WTC11 (cell line): Measurements from ENCODE around the gene TNNI2. TPM values are rescaled to one million over a fixed set of nuclear protein-coding genes. Genes with fewer than 3 reads are reported as not detected.
"Not testable (repeated sequence)": the region's sequence is repeated elsewhere in the genome, so short reads cannot be mapped to it uniquely, and the experiment has no call there.

Source experiments
- ATAC-seq: fragments of 200-7000 bp; cut with Tn5 transposase; 2 replicates; pipeline ENCODE4 v1.10.0; 2021; ENCODE audit warnings: mild to moderate bottlenecking, moderate library complexity
- CTCF ChIA-PET: fragments of 300-600 bp; sonication (Branson Sonifier 250); formaldehyde crosslinking; loops from one replicate; lab custom pipeline; 2021; ENCODE audit warnings: antibody characterized with exemption; lab: Charles Lee
- POLR2A ChIA-PET: fragments of 350-600 bp; sonication (Branson Sonifier 250); formaldehyde crosslinking; loops from one replicate; lab custom pipeline; 2021; ENCODE audit warnings: antibody characterized with exemption; lab: Charles Lee
- DNase-seq: peaks from one replicate; pipeline ENCODE4 v3.0.0; 2021; ENCODE audit warnings: low spot score
- H3K27ac Mint-ChIP-seq: 2 replicates; pipeline ENCODE4 v1.8.0; 2021; ENCODE audit warnings: mixed read lengths
- H3K27me3 Mint-ChIP-seq: 2 replicates; pipeline ENCODE4 v1.8.0; 2021; ENCODE audit warnings: low read depth, mild to moderate bottlenecking, moderate library complexity, mixed read lengths
- H3K36me3 Mint-ChIP-seq: 2 replicates; pipeline ENCODE4 v1.8.0; 2021; ENCODE audit warnings: mixed read lengths
- H3K4me1 Mint-ChIP-seq: 2 replicates; pipeline ENCODE4 v1.8.0; 2022; ENCODE audit warnings: mixed read lengths
- H3K4me3 Mint-ChIP-seq: 2 replicates; pipeline ENCODE4 v1.8.0; 2021; ENCODE audit warnings: mild to moderate bottlenecking, moderate library complexity, mixed read lengths
- H3K9me3 Mint-ChIP-seq: 2 replicates; pipeline ENCODE4 v1.8.0; 2021; ENCODE audit warnings: mixed read lengths
- ETV6 ChIP-seq: sonication (generic); formaldehyde crosslinking; IDR thresholded peaks from 2 replicates; pipeline ENCODE4 v1.8.1; 2022; ENCODE audit warnings: mild to moderate bottlenecking, missing genetic modification reagents
- FOXP1 ChIP-seq: sonication (generic); formaldehyde crosslinking; IDR thresholded peaks from 2 replicates; pipeline ENCODE4 v1.8.0; 2022; ENCODE audit warnings: missing genetic modification reagents, mild to moderate bottlenecking, moderate library complexity, borderline replicate concordance
- HMGA2 ChIP-seq: fragments of 250-450 bp; sonication (Bioruptor Pico); IDR thresholded peaks from 2 replicates; pipeline ENCODE4 v1.4.0; 2021; ENCODE audit warnings: mild to moderate bottlenecking, moderate library complexity
- JAZF1 ChIP-seq: fragments of 250-450 bp; sonication (Bioruptor Pico); IDR thresholded peaks from 2 replicates; pipeline ENCODE4 v1.9.0; 2021; ENCODE audit warnings: moderate library complexity, mild to moderate bottlenecking, inconsistent platforms
- KAT7 ChIP-seq: sonication (generic); formaldehyde crosslinking; IDR thresholded peaks from 2 replicates; pipeline ENCODE4 v1.8.1; 2023; ENCODE audit warnings: missing genetic modification reagents, mild to moderate bottlenecking, borderline replicate concordance
- MXD4 ChIP-seq: fragments of 250-450 bp; sonication (Bioruptor Pico); IDR thresholded peaks from 2 replicates; pipeline ENCODE4 v1.8.0; 2021; ENCODE audit warnings: mild to moderate bottlenecking, moderate library complexity, borderline replicate concordance
- MYBL2 ChIP-seq: sonication (generic); formaldehyde crosslinking; IDR thresholded peaks from 2 replicates; pipeline ENCODE4 v1.8.1; 2023; ENCODE audit warnings: mild to moderate bottlenecking, moderate library complexity, missing genetic modification reagents
- NFE2L1 ChIP-seq: sonication (generic); formaldehyde crosslinking; IDR thresholded peaks from 2 replicates; pipeline ENCODE4 v1.8.1; 2023; ENCODE audit warnings: missing genetic modification reagents
- PRRX2 ChIP-seq: fragments of 250-450 bp; sonication (Bioruptor Pico); IDR thresholded peaks from 2 replicates; pipeline ENCODE4 v1.8.0; 2021; ENCODE audit warnings: mild to moderate bottlenecking
- SMAD3 ChIP-seq: sonication (generic); formaldehyde crosslinking; IDR thresholded peaks from 2 replicates; pipeline ENCODE4 v1.8.0; 2022; ENCODE audit warnings: missing genetic modification reagents, mild to moderate bottlenecking, borderline replicate concordance
- ZBTB21 ChIP-seq: sonication (generic); formaldehyde crosslinking; IDR thresholded peaks from 2 replicates; pipeline ENCODE4 v1.8.1; 2023; ENCODE audit warnings: mild to moderate bottlenecking, missing genetic modification reagents, borderline replicate concordance
- ZNF138 ChIP-seq: sonication (generic); formaldehyde crosslinking; conservative IDR thresholded peaks from 2 replicates; pipeline ENCODE4 v1.8.1; 2022; ENCODE audit warnings: mild to moderate bottlenecking, moderate library complexity, missing genetic modification reagents
- total RNA-seq: library from RNA; stranded (reverse); gene quantifications from 3 replicates; pipeline ENCODE4 v1.2.3, GENCODE V29; 2021
- TF ChIP-seq, protein P1 (sequence below): sonication (generic); formaldehyde crosslinking; IDR thresholded peaks from 2 replicates; pipeline ENCODE4 v1.8.1; 2023; ENCODE audit warnings: mild to moderate bottlenecking, missing genetic modification reagents
- TF ChIP-seq, protein P2 (sequence below): sonication (generic); formaldehyde crosslinking; IDR thresholded peaks from 2 replicates; pipeline ENCODE4 v1.8.1; 2022; ENCODE audit warnings: missing genetic modification reagents, borderline replicate concordance
- TF ChIP-seq, protein P3 (sequence below): sonication (generic); formaldehyde crosslinking; IDR thresholded peaks from 2 replicates; pipeline ENCODE4 v1.8.0; 2023; ENCODE audit warnings: missing genetic modification reagents, mild to moderate bottlenecking, borderline replicate concordance
- TF ChIP-seq, protein P4 (sequence below): fragments of 250-450 bp; sonication (Bioruptor Pico); IDR thresholded peaks from 2 replicates; pipeline ENCODE4 v1.9.0; 2021; ENCODE audit warnings: moderate library complexity, mild to moderate bottlenecking, inconsistent platforms, borderline replicate concordance
- TF ChIP-seq, protein P5 (sequence below): sonication (generic); formaldehyde crosslinking; conservative IDR thresholded peaks from 2 replicates; pipeline ENCODE4 v1.8.1; 2022; ENCODE audit warnings: mild to moderate bottlenecking, missing genetic modification reagents
- TF ChIP-seq, protein P6 (sequence below): sonication (generic); formaldehyde crosslinking; IDR thresholded peaks from 2 replicates; pipeline ENCODE4 v1.8.1; 2023; ENCODE audit warnings: mild to moderate bottlenecking, missing genetic modification reagents, moderate library complexity

TNNI2 gene
- total RNA-seq, 1 experiment from 2014 or later = not detected

DNA sequence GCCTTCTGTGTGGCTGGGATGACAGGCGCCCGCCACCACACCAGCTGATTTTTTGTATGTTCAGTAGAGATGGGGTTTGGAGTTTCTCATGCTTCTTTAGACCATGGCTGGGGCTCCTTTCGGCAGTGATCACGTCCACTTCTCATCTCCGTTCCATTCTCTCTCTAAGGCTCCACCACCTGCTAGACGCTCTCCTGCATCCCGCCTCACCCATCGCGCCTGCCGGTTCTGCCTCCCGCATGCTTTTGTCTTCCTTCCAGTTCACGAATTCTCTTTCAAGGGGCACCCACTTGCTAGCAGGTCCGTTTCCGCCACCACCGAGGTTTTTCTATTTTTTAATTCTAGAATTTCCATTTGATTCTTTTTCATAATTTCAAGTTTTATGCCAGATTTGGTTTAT, 26.0 kb upstream of the TNNI2 start:
- Mint-ChIP-seq H3K9me3 (peaks cover 19% of the 10 kb centered on the region), H3K27ac (no peak overlapping the region), H3K36me3 (peaks cover 3% of the 10 kb centered on the region), H3K4me1 (no peaks in the 10 kb centered on the region), H3K4me3 (no peak overlapping the region), H3K27me3 (peaks cover 39% of the 10 kb centered on the region)
- no peak for ATAC-seq
- ChIA-PET POLR2A (no interaction called here), CTCF (interaction anchor here (1.5 kb wide), 1 partner anchor 12 kb away, joined by 5 read pairs; no protein-coding TSS in a partner anchor)
- DNase-seq = no peak
- TF ChIP-seq JAZF1 (CRISPR knock-in tag) (no peak), HMGA2 (CRISPR knock-in tag) (no peak), ZNF138 (CRISPR knock-in tag) (no peak), MXD4 (no peak), ZBTB21 (CRISPR knock-in tag) (no peak), NFE2L1 (CRISPR knock-in tag) (no peak), PRRX2 (CRISPR knock-in tag) (no peak), SMAD3 (CRISPR knock-in tag) (no peak), FOXP1 (no peak), KAT7 (no peak), MYBL2 (no peak), ETV6 (no peak)
- TF ChIP-seq, protein P1, sequence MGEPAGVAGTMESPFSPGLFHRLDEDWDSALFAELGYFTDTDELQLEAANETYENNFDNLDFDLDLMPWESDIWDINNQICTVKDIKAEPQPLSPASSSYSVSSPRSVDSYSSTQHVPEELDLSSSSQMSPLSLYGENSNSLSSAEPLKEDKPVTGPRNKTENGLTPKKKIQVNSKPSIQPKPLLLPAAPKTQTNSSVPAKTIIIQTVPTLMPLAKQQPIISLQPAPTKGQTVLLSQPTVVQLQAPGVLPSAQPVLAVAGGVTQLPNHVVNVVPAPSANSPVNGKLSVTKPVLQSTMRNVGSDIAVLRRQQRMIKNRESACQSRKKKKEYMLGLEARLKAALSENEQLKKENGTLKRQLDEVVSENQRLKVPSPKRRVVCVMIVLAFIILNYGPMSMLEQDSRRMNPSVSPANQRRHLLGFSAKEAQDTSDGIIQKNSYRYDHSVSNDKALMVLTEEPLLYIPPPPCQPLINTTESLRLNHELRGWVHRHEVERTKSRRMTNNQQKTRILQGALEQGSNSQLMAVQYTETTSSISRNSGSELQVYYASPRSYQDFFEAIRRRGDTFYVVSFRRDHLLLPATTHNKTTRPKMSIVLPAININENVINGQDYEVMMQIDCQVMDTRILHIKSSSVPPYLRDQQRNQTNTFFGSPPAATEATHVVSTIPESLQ = no peak
- TF ChIP-seq, protein P2, sequence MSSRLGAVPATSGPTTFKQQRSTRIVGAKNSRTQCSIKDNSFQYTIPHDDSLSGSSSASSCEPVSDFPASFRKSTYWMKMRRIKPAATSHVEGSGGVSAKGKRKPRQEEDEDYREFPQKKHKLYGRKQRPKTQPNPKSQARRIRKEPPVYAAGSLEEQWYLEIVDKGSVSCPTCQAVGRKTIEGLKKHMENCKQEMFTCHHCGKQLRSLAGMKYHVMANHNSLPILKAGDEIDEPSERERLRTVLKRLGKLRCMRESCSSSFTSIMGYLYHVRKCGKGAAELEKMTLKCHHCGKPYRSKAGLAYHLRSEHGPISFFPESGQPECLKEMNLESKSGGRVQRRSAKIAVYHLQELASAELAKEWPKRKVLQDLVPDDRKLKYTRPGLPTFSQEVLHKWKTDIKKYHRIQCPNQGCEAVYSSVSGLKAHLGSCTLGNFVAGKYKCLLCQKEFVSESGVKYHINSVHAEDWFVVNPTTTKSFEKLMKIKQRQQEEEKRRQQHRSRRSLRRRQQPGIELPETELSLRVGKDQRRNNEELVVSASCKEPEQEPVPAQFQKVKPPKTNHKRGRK (CRISPR knock-in tag) = no peak
- TF ChIP-seq, protein P3, sequence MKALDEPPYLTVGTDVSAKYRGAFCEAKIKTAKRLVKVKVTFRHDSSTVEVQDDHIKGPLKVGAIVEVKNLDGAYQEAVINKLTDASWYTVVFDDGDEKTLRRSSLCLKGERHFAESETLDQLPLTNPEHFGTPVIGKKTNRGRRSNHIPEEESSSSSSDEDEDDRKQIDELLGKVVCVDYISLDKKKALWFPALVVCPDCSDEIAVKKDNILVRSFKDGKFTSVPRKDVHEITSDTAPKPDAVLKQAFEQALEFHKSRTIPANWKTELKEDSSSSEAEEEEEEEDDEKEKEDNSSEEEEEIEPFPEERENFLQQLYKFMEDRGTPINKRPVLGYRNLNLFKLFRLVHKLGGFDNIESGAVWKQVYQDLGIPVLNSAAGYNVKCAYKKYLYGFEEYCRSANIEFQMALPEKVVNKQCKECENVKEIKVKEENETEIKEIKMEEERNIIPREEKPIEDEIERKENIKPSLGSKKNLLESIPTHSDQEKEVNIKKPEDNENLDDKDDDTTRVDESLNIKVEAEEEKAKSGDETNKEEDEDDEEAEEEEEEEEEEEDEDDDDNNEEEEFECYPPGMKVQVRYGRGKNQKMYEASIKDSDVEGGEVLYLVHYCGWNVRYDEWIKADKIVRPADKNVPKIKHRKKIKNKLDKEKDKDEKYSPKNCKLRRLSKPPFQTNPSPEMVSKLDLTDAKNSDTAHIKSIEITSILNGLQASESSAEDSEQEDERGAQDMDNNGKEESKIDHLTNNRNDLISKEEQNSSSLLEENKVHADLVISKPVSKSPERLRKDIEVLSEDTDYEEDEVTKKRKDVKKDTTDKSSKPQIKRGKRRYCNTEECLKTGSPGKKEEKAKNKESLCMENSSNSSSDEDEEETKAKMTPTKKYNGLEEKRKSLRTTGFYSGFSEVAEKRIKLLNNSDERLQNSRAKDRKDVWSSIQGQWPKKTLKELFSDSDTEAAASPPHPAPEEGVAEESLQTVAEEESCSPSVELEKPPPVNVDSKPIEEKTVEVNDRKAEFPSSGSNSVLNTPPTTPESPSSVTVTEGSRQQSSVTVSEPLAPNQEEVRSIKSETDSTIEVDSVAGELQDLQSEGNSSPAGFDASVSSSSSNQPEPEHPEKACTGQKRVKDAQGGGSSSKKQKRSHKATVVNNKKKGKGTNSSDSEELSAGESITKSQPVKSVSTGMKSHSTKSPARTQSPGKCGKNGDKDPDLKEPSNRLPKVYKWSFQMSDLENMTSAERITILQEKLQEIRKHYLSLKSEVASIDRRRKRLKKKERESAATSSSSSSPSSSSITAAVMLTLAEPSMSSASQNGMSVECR (CRISPR knock-in tag) = no peak
- TF ChIP-seq, protein P4, sequence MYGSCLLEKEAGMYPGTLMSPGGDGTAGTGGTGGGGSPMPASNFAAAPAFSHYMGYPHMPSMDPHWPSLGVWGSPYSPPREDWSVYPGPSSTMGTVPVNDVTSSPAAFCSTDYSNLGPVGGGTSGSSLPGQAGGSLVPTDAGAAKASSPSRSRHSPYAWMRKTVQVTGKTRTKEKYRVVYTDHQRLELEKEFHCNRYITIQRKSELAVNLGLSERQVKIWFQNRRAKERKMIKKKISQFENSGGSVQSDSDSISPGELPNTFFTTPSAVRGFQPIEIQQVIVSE (CRISPR knock-in tag) = no peak
- TF ChIP-seq, protein P5, sequence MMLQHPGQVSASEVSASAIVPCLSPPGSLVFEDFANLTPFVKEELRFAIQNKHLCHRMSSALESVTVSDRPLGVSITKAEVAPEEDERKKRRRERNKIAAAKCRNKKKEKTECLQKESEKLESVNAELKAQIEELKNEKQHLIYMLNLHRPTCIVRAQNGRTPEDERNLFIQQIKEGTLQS (CRISPR knock-in tag) = no peak
- TF ChIP-seq, protein P6, sequence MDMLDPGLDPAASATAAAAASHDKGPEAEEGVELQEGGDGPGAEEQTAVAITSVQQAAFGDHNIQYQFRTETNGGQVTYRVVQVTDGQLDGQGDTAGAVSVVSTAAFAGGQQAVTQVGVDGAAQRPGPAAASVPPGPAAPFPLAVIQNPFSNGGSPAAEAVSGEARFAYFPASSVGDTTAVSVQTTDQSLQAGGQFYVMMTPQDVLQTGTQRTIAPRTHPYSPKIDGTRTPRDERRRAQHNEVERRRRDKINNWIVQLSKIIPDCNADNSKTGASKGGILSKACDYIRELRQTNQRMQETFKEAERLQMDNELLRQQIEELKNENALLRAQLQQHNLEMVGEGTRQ (CRISPR knock-in tag) = no peak

DNA sequence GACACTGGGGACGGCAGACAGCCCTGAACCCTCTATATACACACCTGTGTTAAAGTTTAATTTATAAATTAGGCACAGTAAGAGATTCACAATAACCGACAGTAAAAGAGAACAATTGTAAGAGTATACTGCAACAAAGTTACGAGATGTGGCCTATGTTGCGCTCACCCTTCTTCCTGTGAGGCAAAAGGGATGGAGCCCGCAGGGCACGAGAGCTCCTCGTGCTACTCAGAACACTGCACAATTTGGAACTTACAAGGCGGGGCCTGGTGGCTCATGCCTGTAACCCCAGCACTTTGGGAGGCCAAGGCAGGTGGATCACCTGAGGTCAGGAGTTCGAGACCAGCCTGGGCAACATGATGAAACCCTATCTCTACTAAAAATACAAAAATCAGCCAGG, 25.4 kb upstream of the TNNI2 start:
- H3K4me1 Mint-ChIP-seq, ATAC-seq, POLR2A ChIA-PET, DNase-seq, H3K36me3 Mint-ChIP-seq, H3K27ac Mint-ChIP-seq, H3K4me3 Mint-ChIP-seq: not testable (repeated sequence)
- CTCF ChIA-PET = interaction anchor here (1.5 kb wide), 1 partner anchor 12 kb away, joined by 5 read pairs; no protein-coding TSS in a partner anchor
- H3K27me3 Mint-ChIP-seq = peaks cover 35% of the 10 kb centered on the region
- H3K9me3 Mint-ChIP-seq = peaks cover 20% of the 10 kb centered on the region
